Natural killer cell treated with Interleukin-12 subunit alpha and Interleukin-12 subunit beta and Interleukin-15 and Interleukin-18, amount 100 ng/mL, for 72 hours (primary cell): ENCODE measurements around the gene ALG11. TPM values are rescaled to one million over a fixed set of nuclear protein-coding genes. Genes with fewer than 3 reads are reported as not detected.

Experiments
- ATAC-seq, 2 donors: fragments of 150-1000 bp; cut with Tn5 transposase in 1 of 2; sonication (Bioruptor Pico), chemical (Tn5 transposase) in 1 of 2; 2 replicates each; pipeline ENCODE4 v1.10.0; 2021
- DNase-seq: peaks from one replicate; pipeline ENCODE4 v3.0.0; 2022; ENCODE audit warnings: low spot score
- H3K27ac Mint-ChIP-seq, 2 donors: 1 replicate in 1 of 2; 2 replicates in 1 of 2; pipeline ENCODE4 v1.8.0; 2022; ENCODE audit warnings: mixed read lengths in 2 of 2, mild to moderate bottlenecking in 1 of 2, moderate library complexity in 1 of 2
- H3K27me3 Mint-ChIP-seq, 2 donors: 1 replicate in 1 of 2; 2 replicates in 1 of 2; pipeline ENCODE4 v1.8.0; 2022; ENCODE audit warnings: mixed read lengths in 2 of 2
- H3K36me3 Mint-ChIP-seq: one replicate; pipeline ENCODE4 v1.8.0; 2022; ENCODE audit warnings: mixed read lengths
- H3K4me1 Mint-ChIP-seq, 2 donors: 1 replicate in 1 of 2; 2 replicates in 1 of 2; pipeline ENCODE4 v1.8.0; 2022; ENCODE audit warnings: low read depth in 2 of 2, mixed read lengths in 2 of 2, mild to moderate bottlenecking in 1 of 2
- H3K4me3 Mint-ChIP-seq: one replicate; pipeline ENCODE4 v1.8.0; 2022; ENCODE audit warnings: mixed read lengths
- H3K9me3 Mint-ChIP-seq: 2 replicates; pipeline ENCODE4 v1.8.0; 2022; ENCODE audit warnings: mixed read lengths
- total RNA-seq, 2 donors: library from RNA; stranded (reverse); gene quantifications; one replicate each; pipeline ENCODE4 v1.2.3, GENCODE V29; 2022

ALG11 gene
- total RNA-seq, 2 donors from 2014 or later = 31.8 to 39.8 TPM

- Mint-ChIP-seq H3K9me3 (peaks cover 6% of the 10 kb centered on the region), H3K27ac (no peak overlapping the region), H3K27me3 (peaks cover 28 to 35% of the 10 kb centered on the region in 2 donors), H3K4me3 (no peak overlapping the region), H3K36me3 (peaks cover 12% of the 10 kb centered on the region), H3K4me1 (no peaks in the 10 kb centered on the region)
- DNase-seq (no peak), ATAC-seq (no peak)
These were observed 58.8 kb downstream of the ALG11 start for GRCh38 chr13:52070929-52071523.

Other genes starting within 250 kb of the ALG11 start
- gene DHRS12, start 208.2 kb upstream of the ALG11 start, total RNA-seq = 1 to 10 TPM; 2.2 to 3.5 TPM
- not detected for gene TMEM272, start 167.2 kb upstream of the ALG11 start, total RNA-seq
- not detected for gene CCDC70, start 150.4 kb upstream of the ALG11 start, total RNA-seq
- gene ATP7B, start 948 bp upstream of the ALG11 start, total RNA-seq = under 1 TPM; 0.45 to 0.53 TPM
- 10 to 100 TPM; 11.1 to 11.6 TPM for gene UTP14C, start 12.3 kb downstream of the ALG11 start, total RNA-seq
- gene NEK5, start 116.7 kb downstream of the ALG11 start, total RNA-seq = not detected
- 1 to 10 TPM; 3.4 to 3.7 TPM for gene NEK3, start 147.2 kb downstream of the ALG11 start, total RNA-seq